GM21423 (cell line): ENCODE results near the gene CCDC40.

Experiments used
- ATAC-seq: cut with Tn5 transposase; IDR thresholded peaks from one replicate; pipeline ENCODE4 v1.9.1; 2021; ENCODE audit warnings: mild to moderate bottlenecking, moderate library complexity; ENCODE audit not compliant: unreplicated experiment

Gene CCDC40

GRCh38 chr17:79997011-79997660 lies 39.3 kb upstream of the CCDC40 start:
- ATAC-seq: no peak

- no peak for ATAC-seq
Observed at GRCh38 chr17:80000136-80000535, 36.3 kb upstream of the CCDC40 start.

GRCh38 chr17:80000981-80001775 lies 35.3 kb upstream of the CCDC40 start:
- no peak for ATAC-seq

- ATAC-seq: no peak
Observed at GRCh38 chr17:80002070-80002641, 34.3 kb upstream of the CCDC40 start.

- no peak for ATAC-seq
Observed at GRCh38 chr17:80002690-80003490, 33.6 kb upstream of the CCDC40 start.

- ATAC-seq: no peak
Observed at GRCh38 chr17:80003969-80004368, 32.5 kb upstream of the CCDC40 start.

- ATAC-seq: no peak
Observed at GRCh38 chr17:80005360-80006338, 30.8 kb upstream of the CCDC40 start.

- ATAC-seq: no peak
Observed at GRCh38 chr17:80006339-80006720, 30.1 kb upstream of the CCDC40 start.

GRCh38 chr17:80006811-80007752 lies 29.4 kb upstream of the CCDC40 start:
- ATAC-seq: no peak

GRCh38 chr17:80007939-80008338 lies 28.5 kb upstream of the CCDC40 start:
- no peak for ATAC-seq

GRCh38 chr17:80008383-80008840 lies 28.0 kb upstream of the CCDC40 start:
- no peak for ATAC-seq

- no peak for ATAC-seq
Observed at GRCh38 chr17:80008848-80009247, 27.6 kb upstream of the CCDC40 start.

- ATAC-seq: no peak
Observed at GRCh38 chr17:80009391-80010282, 26.8 kb upstream of the CCDC40 start.

GRCh38 chr17:80010283-80010858 lies 26.1 kb upstream of the CCDC40 start:
- ATAC-seq: no peak

- no peak for ATAC-seq
Observed at GRCh38 chr17:80011989-80012555, 24.4 kb upstream of the CCDC40 start.

- no peak for ATAC-seq
Observed at GRCh38 chr17:80012765-80013741, 23.4 kb upstream of the CCDC40 start.
